Heart right ventricle (tissue), 16 donors: Measurements from ENCODE around the gene C3orf80. TPM values are rescaled to one million over a fixed set of nuclear protein-coding genes. Genes with fewer than 3 reads are reported as not detected.

Experiments
- ATAC-seq, 8 donors: fragments of 200-7000 bp; cut with Tn5 transposase; one replicate each; pipeline ENCODE4 v1.9.1; 2020; ENCODE audit warnings: mild to moderate bottlenecking in 8 of 8, moderate library complexity in 8 of 8, moderate number of reproducible peaks in 1 of 8
- DNase-seq, 2 donors: peaks; one replicate each; pipeline ENCODE4 v3.0.0-alpha.2; 2020
- H3K27ac ChIP-seq, 10 donors: fragments of 200-600 bp; sonication (generic) in 2 of 10; one replicate each; pipeline versions ENCODE4 v1.5.0 to v1.8.0; 2020 to 2022; ENCODE audit warnings: mild to moderate bottlenecking in 3 of 10
- H3K27me3 ChIP-seq, 7 donors: fragments of 200-600 bp; one replicate each; pipeline ENCODE4 v1.8.0; 2021 to 2022; ENCODE audit warnings: mild to moderate bottlenecking in 2 of 7
- H3K36me3 ChIP-seq, 9 donors: fragments of 200-600 bp; sonication (generic) in 1 of 9; one replicate each; pipeline versions ENCODE4 v1.5.0 to v1.8.0; 2020 to 2022; ENCODE audit warnings: mild to moderate bottlenecking in 2 of 9
- H3K4me1 ChIP-seq, 9 donors: fragments of 200-600 bp; sonication (generic) in 1 of 9; one replicate each; pipeline versions ENCODE4 v1.5.0 to v1.8.0; 2020 to 2022; ENCODE audit warnings: mild to moderate bottlenecking in 4 of 9
- H3K4me3 ChIP-seq, 10 donors: fragments of 200-600 bp; sonication (generic) in 2 of 10; one replicate each; pipeline versions ENCODE4 v1.5.0 to v1.8.0; 2020 to 2022; ENCODE audit warnings: mild to moderate bottlenecking in 7 of 10, moderate library complexity in 2 of 10
- H3K9me3 ChIP-seq, 11 donors: fragments of 200-600 bp in 10 of 11; sonication (generic) in 2 of 11; one replicate each; pipeline versions ENCODE4 v1.5.0 to v1.8.0; 2013 to 2022; ENCODE audit warnings: mild to moderate bottlenecking in 2 of 11, control low read depth in 1 of 11, moderate library complexity in 1 of 11
- CTCF ChIP-seq, 9 donors: fragments of 200-600 bp; sonication (generic) in 2 of 9; IDR thresholded peaks; one replicate each; pipeline versions ENCODE4 v1.5.0 to v1.8.0; 2021 to 2022; ENCODE audit warnings: antibody characterized with exemption in 9 of 9, mild to moderate bottlenecking in 5 of 9, moderate library complexity in 1 of 9
- WGBS, 2 donors: extraction: QIAGEN DNeasy Blood & Tissue Kit; methylation state at CpG; one replicate each; pipeline ENCODE4 v1.1.7; 2013; ENCODE audit warnings: inconsistent platforms in 1 of 2; 5-methylcytosine and 5-hydroxymethylcytosine counted together
- intact Hi-C, 10 donors: fragments of 100-400 bp; cut with DNase I; formaldehyde crosslinking; loops; one replicate each; pipeline versions ENCODE4 v1.11.1 to v1.14.2; 2022
- polyA plus RNA-seq, 2 donors: library from polyadenylated mRNA; stranded (reverse); fragments of 200-250 nt; gene quantifications; one replicate each; pipeline ENCODE4 v1.2.3, GENCODE V29; 2013
- total RNA-seq, 10 donors: library from RNA; stranded (reverse); fragmentation: NEBNext Ultra II Directional in 3 of 10; extraction: Animal tissue kit (Norgen Biotek cat#: 25700) in 3 of 10; gene quantifications; one replicate each; pipeline versions ENCODE4 v1.2.1 to v1.2.4, GENCODE V29; 2021 to 2023
- donor health status: Arrhythmogenic right ventricular cardiomyopathy.
- donor health status: ischemic (EF 13 %, LVEDD 7.1; RV severe dilation, severe dysfunction).
- donor health status: healthy with polysubstance abuse.
- donor health status: DM: no; HTN: yes; CAD: no.
- donor health status: DM: no; HTN: no; CAD: no.
- donor health status: ischemic (EF 25% LVEDD 6.9; RV normal size, moderate dysfunction).
- donor health status: ischemic (EF 25% LVEDD 5.7; RV mildly dilated, moderate dysfunction).
- donor health status: healthy.
- donor health status: DM: yes; HTN: yes; CAD: no.
- donor health status: Ischemic cardiomyopathy.
- donor health status: ischemic (EF 35%, LVEDD 5.7; RV mildly dilated, moderate dysfunction).
- donor health status: nonischemic (EF 11% LVEDD 7.7; RV severe dilation, severe dysfunction).
- donor health status: DM: yes; HTN: yes; CAD: no.
- donor health status: PGD.
- donor health status: ischemic (EF 29% LVEDD 5.4; RV normal size, mild dysfunction).
- donor health status: nonischemic (EF 23%, LVEDD 6.1; RV moderate dilation, normal function).

C3orf80 gene
- total and polyA plus RNA-seq, 12 donors: 0.09 to 0.70 (median 0.16) TPM; not detected in 3

GRCh38 chr3:160187288-160187687, 37.9 kb upstream of the C3orf80 start:
- Histone ChIP-seq H3K36me3 (no peaks in the 10 kb centered on the region), H3K9me3 (no peaks in the 10 kb centered on the region), H3K4me1 (peaks cover 0 to 15% (median 0%) of the 10 kb centered on the region in 9 donors), H3K27ac (no peak overlapping the region), H3K4me3 (no peak overlapping the region), H3K27me3 (peaks cover 0 to 5% (median 0%) of the 10 kb centered on the region in 7 donors)
- intact Hi-C loops: no loop called here
- no peak for TF ChIP-seq CTCF (IDR thresholded peaks at IDR 0.05)
- 91 to 95% methylated on average over 2 of the region's 2 CpGs for WGBS, 2 donors
- DNase-seq: no peak
- ATAC-seq: no peak

GRCh38 chr3:160192310-160193029, 32.8 kb upstream of the C3orf80 start:
- no peak for TF ChIP-seq CTCF (IDR thresholded peaks at IDR 0.05)
- Histone ChIP-seq H3K9me3 (no peaks in the 10 kb centered on the region), H3K27ac (no peak overlapping the region), H3K27me3 (peaks cover 0 to 13% (median 0%) of the 10 kb centered on the region in 7 donors), H3K4me3 (no peak overlapping the region), H3K4me1 (no peaks in the 10 kb centered on the region), H3K36me3 (no peaks in the 10 kb centered on the region)
- intact Hi-C loops: no loop called here
- DNase-seq: no peak
- no peak for ATAC-seq
- 81 to 83% methylated on average over 1 of the region's 1 CpG for WGBS, 2 donors

GRCh38 chr3:160193644-160194192, 31.5 kb upstream of the C3orf80 start:
- H3K36me3 ChIP-seq: no peaks in the 10 kb centered on the region
- H3K27me3 ChIP-seq: peaks cover 0 to 18% (median 0%) of the 10 kb centered on the region in 7 donors
- no peaks in the 10 kb centered on the region for H3K4me1 ChIP-seq
- no peak for ATAC-seq
- intact Hi-C loops: no loop called here
- H3K27ac ChIP-seq: no peak overlapping the region
- no peak for TF ChIP-seq CTCF (IDR thresholded peaks at IDR 0.05)
- H3K4me3 ChIP-seq: no peak overlapping the region
- no peak for DNase-seq
- 76 to 78% methylated on average over 6 of the region's 6 CpGs for WGBS, 2 donors
- no peaks in the 10 kb centered on the region for H3K9me3 ChIP-seq

GRCh38 chr3:160194438-160194837, 30.8 kb upstream of the C3orf80 start:
- intact Hi-C loops: no loop called here

More at GRCh38 chr3:160194438-160194837, 30.8 kb upstream of the C3orf80 start:
- Histone ChIP-seq H3K4me1 (no peaks in the 10 kb centered on the region), H3K27me3 (peaks cover 0 to 18% (median 0%) of the 10 kb centered on the region in 7 donors), H3K36me3 (no peaks in the 10 kb centered on the region), H3K27ac (no peak overlapping the region), H3K4me3 (no peak overlapping the region), H3K9me3 (no peaks in the 10 kb centered on the region)
- DNase-seq (no peak), ATAC-seq (no peak)
- TF ChIP-seq CTCF (IDR thresholded peaks at IDR 0.05): no peak
- 88 to 91% methylated on average over 1 of the region's 1 CpG for WGBS, 2 donors
